ENCODE results near the gene MCRIP1.

- TF ChIP-seq, protein P1, sequence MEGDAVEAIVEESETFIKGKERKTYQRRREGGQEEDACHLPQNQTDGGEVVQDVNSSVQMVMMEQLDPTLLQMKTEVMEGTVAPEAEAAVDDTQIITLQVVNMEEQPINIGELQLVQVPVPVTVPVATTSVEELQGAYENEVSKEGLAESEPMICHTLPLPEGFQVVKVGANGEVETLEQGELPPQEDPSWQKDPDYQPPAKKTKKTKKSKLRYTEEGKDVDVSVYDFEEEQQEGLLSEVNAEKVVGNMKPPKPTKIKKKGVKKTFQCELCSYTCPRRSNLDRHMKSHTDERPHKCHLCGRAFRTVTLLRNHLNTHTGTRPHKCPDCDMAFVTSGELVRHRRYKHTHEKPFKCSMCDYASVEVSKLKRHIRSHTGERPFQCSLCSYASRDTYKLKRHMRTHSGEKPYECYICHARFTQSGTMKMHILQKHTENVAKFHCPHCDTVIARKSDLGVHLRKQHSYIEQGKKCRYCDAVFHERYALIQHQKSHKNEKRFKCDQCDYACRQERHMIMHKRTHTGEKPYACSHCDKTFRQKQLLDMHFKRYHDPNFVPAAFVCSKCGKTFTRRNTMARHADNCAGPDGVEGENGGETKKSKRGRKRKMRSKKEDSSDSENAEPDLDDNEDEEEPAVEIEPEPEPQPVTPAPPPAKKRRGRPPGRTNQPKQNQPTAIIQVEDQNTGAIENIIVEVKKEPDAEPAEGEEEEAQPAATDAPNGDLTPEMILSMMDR (conservative IDR thresholded peaks at IDR 0.05 in 1 of 2, IDR thresholded peaks at IDR 0.05 in 1 of 2; ENCODE audit: extremely low read depth in 1 of 2, insufficient read depth in 1 of 2, low read depth in 1 of 2, low read length in 2 of 2), result no peak
- TF ChIP-seq EZH2 (IDR thresholded peaks at IDR 0.05; ENCODE audit: borderline replicate concordance, low read length), result no peak
Measured at GRCh38 chr17:81859906-81860755, 27.0 kb upstream of the MCRIP1 start, which contains the start of gene P4HB.

Measured in mammary epithelial cell (primary cell).